H1 (cell line): ENCODE data around the gene GOLPH3L. TPM values are rescaled to one million over a fixed set of nuclear protein-coding genes. Genes with fewer than 3 reads are reported as not detected.

Experiments used
- CTCF ChIA-PET: fragments of 300-600 bp; sonication (Branson Sonifier 250); formaldehyde crosslinking; loops from one replicate; lab custom pipeline; 2021; ENCODE audit not compliant: partially characterized antibody; lab: Charles Lee
- POLR2A ChIA-PET: fragments of 300-600 bp; sonication (Branson Sonifier 250); formaldehyde crosslinking; loops from one replicate; lab custom pipeline; 2021; ENCODE audit warnings: inconsistent platforms; ENCODE audit not compliant: partially characterized antibody; lab: Charles Lee
- DNase-seq, 2 experiments: peaks; one replicate each; pipeline versions ENCODE4 v3.0.0 to v3.0.0-alpha.2; 2010 to 2022; ENCODE audit warnings: low spot score in 2 of 2, low read depth in 1 of 2, mixed read lengths in 1 of 2
- FAIRE-seq: peaks from 2 replicates; lab custom pipeline; 2011; peaks lifted over from hg19 to GRCh38; lab: Jason Lieb, UNC
- H2AFZ ChIP-seq: 2 replicates; pipeline ENCODE4 v1.8.1; 2012; ENCODE audit warnings: low read length, inconsistent platforms
- H2AK5ac ChIP-seq: 2 replicates; pipeline ENCODE4 v1.6.1; 2013; ENCODE audit warnings: low read depth, low read length
- H2BK120ac ChIP-seq: replicated peaks from 2 replicates; pipeline ENCODE3; 2013; ENCODE audit warnings: low read depth, low read length, inconsistent platforms
- H2BK12ac ChIP-seq: 2 replicates; pipeline ENCODE4 v1.6.1; 2013; ENCODE audit warnings: low read depth, low read length
- H2BK15ac ChIP-seq: 2 replicates; pipeline ENCODE4 v1.6.1; 2013; ENCODE audit warnings: low read length
- H2BK20ac ChIP-seq: 2 replicates; pipeline ENCODE4 v1.6.1; 2013; ENCODE audit warnings: low read length
- H2BK5ac ChIP-seq: 2 replicates; pipeline ENCODE4 v1.6.1; 2013; ENCODE audit warnings: low read depth, low read length
- H3K14ac ChIP-seq: 2 replicates; pipeline ENCODE4 v1.6.1; 2013; ENCODE audit warnings: inconsistent platforms; ENCODE audit not compliant: insufficient read length
- H3K18ac ChIP-seq: 2 replicates; pipeline ENCODE4 v1.6.1; 2013; ENCODE audit warnings: low read length; ENCODE audit errors: extremely low read depth
- H3K23ac ChIP-seq: 2 replicates; pipeline ENCODE4 v1.6.1; 2013; ENCODE audit warnings: inconsistent platforms; ENCODE audit not compliant: insufficient read length
- H3K23me2 ChIP-seq: 2 replicates; pipeline ENCODE4 v1.6.1; 2013; ENCODE audit warnings: low read depth, low read length
- H3K27ac ChIP-seq: 2 replicates; pipeline ENCODE4 v1.6.1; 2011; ENCODE audit warnings: low read depth, low read length, inconsistent platforms
- H3K27me3 ChIP-seq, 4 experiments: replicated peaks in 1 of 4; 1 replicate in 1 of 4; 2 replicates in 3 of 4; pipeline versions ENCODE4 v1.6.1 to v1.8.1; 2011 to 2013; ENCODE audit warnings: low read length in 3 of 4, mild to moderate bottlenecking in 3 of 4, inconsistent platforms in 2 of 4, mixed read lengths in 2 of 4, moderate library complexity in 1 of 4; ENCODE audit not compliant: control insufficient read depth in 3 of 4, insufficient read depth in 3 of 4; ENCODE audit errors: extremely low read depth in 1 of 4
- H3K36me3 ChIP-seq, 4 experiments: 2 replicates each; pipeline versions ENCODE4 v1.6.1 to v1.8.1; 2011 to 2013; ENCODE audit warnings: mild to moderate bottlenecking in 4 of 4, low read length in 3 of 4, moderate library complexity in 2 of 4, control low read depth in 1 of 4, inconsistent platforms in 1 of 4; ENCODE audit not compliant: insufficient read depth in 4 of 4, control insufficient read depth in 2 of 4
- H3K4ac ChIP-seq: replicated peaks from 2 replicates; pipeline ENCODE3; 2013; ENCODE audit warnings: low read length, low read depth, mixed read lengths, inconsistent platforms; ENCODE audit not compliant: insufficient read length
- H3K4me1 ChIP-seq, 4 experiments: replicated peaks in 1 of 4; 1 replicate in 1 of 4; 2 replicates in 3 of 4; pipeline versions ENCODE4 v1.6.1 to v1.8.1; 2011 to 2013; ENCODE audit warnings: low read length in 3 of 4, inconsistent platforms in 2 of 4, mixed read lengths in 1 of 4; ENCODE audit not compliant: insufficient read depth in 4 of 4, control insufficient read depth in 3 of 4
- H3K4me2 ChIP-seq, 2 experiments: 2 replicates each; pipeline versions ENCODE4 v1.6.1 to v1.8.1; 2011 to 2013; ENCODE audit warnings: low read depth in 2 of 2, low read length in 2 of 2, control low read depth in 1 of 2, inconsistent platforms in 1 of 2, mild to moderate bottlenecking in 1 of 2; ENCODE audit not compliant: insufficient read depth in 1 of 2
- H3K4me3 ChIP-seq, 4 experiments: fragments of 200-600, 300-600 bp in 1 of 4; sonication (generic), shearing (Covaris generic), sonication (Bioruptor Twin) in 1 of 4; 2 replicates each; pipeline versions ENCODE4 v1.5.1 to v1.8.1; 2011 to 2016; ENCODE audit warnings: low read length in 4 of 4, low read depth in 3 of 4, control low read depth in 2 of 4, inconsistent platforms in 2 of 4, mild to moderate bottlenecking in 2 of 4, mixed read lengths in 1 of 4, moderate library complexity in 1 of 4; ENCODE audit not compliant: insufficient read depth in 2 of 4; ENCODE audit errors: extremely low read depth in 1 of 4
- H3K56ac ChIP-seq: replicated peaks from 2 replicates; pipeline ENCODE3; 2013; ENCODE audit warnings: low read depth, mild to moderate bottlenecking, mixed read lengths, low read length, inconsistent platforms; ENCODE audit not compliant: insufficient read length
- H3K79me1 ChIP-seq: 2 replicates; pipeline ENCODE4 v1.6.1; 2013; ENCODE audit warnings: low read depth, low read length, control low read depth
- H3K79me2 ChIP-seq, 2 experiments: 2 replicates each; pipeline versions ENCODE4 v1.6.1 to v1.8.1; 2012 to 2013; ENCODE audit warnings: low read length in 2 of 2, mild to moderate bottlenecking in 2 of 2, inconsistent platforms in 1 of 2; ENCODE audit not compliant: insufficient read depth in 2 of 2, control insufficient read depth in 1 of 2
- H3K9ac ChIP-seq, 4 experiments: replicated peaks in 1 of 4; 1 replicate in 1 of 4; 2 replicates in 3 of 4; pipeline versions ENCODE4 v1.6.1 to v1.8.1; 2011 to 2013; ENCODE audit warnings: low read depth in 3 of 4, low read length in 3 of 4, control low read depth in 2 of 4, mild to moderate bottlenecking in 2 of 4, moderate library complexity in 2 of 4, inconsistent platforms in 1 of 4; ENCODE audit errors: extremely low read depth in 1 of 4
- H3K9me3 ChIP-seq, 2 experiments: 2 replicates each; pipeline versions ENCODE4 v1.6.1 to v1.8.1; 2012 to 2013; ENCODE audit warnings: mild to moderate bottlenecking in 2 of 2, moderate library complexity in 2 of 2, control low read depth in 1 of 2, inconsistent platforms in 1 of 2, low read depth in 1 of 2, low read length in 1 of 2, mixed read lengths in 1 of 2; ENCODE audit not compliant: insufficient read depth in 2 of 2
- H4K20me1 ChIP-seq, 2 experiments: replicated peaks in 1 of 2; 2 replicates each; pipeline versions ENCODE3 to v1.8.1; 2011 to 2013; ENCODE audit warnings: inconsistent platforms in 2 of 2, low read length in 2 of 2, mild to moderate bottlenecking in 1 of 2; ENCODE audit not compliant: insufficient read depth in 2 of 2, control insufficient read depth in 1 of 2
- H4K5ac ChIP-seq: 2 replicates; pipeline ENCODE4 v1.6.1; 2013; ENCODE audit warnings: low read length, low read depth, mixed read lengths, inconsistent platforms; ENCODE audit not compliant: insufficient read length
- H4K8ac ChIP-seq: 2 replicates; pipeline ENCODE4 v1.8.0; 2013; ENCODE audit warnings: mild to moderate bottlenecking, moderate library complexity, low read length, inconsistent platforms; ENCODE audit not compliant: insufficient read depth; ENCODE audit errors: extremely low read depth
- H4K91ac ChIP-seq: replicated peaks from 2 replicates; pipeline ENCODE3; 2013; ENCODE audit warnings: low read length, mixed read lengths, inconsistent platforms; ENCODE audit not compliant: insufficient read length
- BRCA1 ChIP-seq: IDR thresholded peaks from 2 replicates; pipeline ENCODE4 v1.6.1; 2012; ENCODE audit warnings: low read depth, low read length, improper control_type of control experiment
- CTBP2 ChIP-seq: IDR thresholded peaks from 2 replicates; pipeline ENCODE4 v1.7.0; 2011; ENCODE audit warnings: borderline replicate concordance, mild to moderate bottlenecking, moderate library complexity, mixed read lengths, low read length; ENCODE audit not compliant: insufficient read depth, insufficient read length
- NRF1 ChIP-seq: IDR thresholded peaks from 2 replicates; pipeline ENCODE4 v1.6.1; 2011; ENCODE audit warnings: mild to moderate bottlenecking, low read depth, low read length, improper control_type of control experiment
- POLR2A ChIP-seq, 2 experiments: IDR thresholded peaks; 1 replicate in 1 of 2; 2 replicates in 1 of 2; pipeline ENCODE4 v1.6.1; 2011; ENCODE audit warnings: low read depth in 2 of 2, low read length in 2 of 2, mild to moderate bottlenecking in 2 of 2; ENCODE audit errors: control extremely low read depth in 1 of 2
- POLR2AphosphoS5 ChIP-seq: IDR thresholded peaks from 2 replicates; pipeline ENCODE4 v1.6.1; 2011; ENCODE audit warnings: low read depth, low read length
- SAP30 ChIP-seq: fragments of 300-600 bp; sonication (generic); IDR thresholded peaks from 2 replicates; pipeline ENCODE4 v1.7.1; 2012; ENCODE audit warnings: low read length, moderate library complexity, mild to moderate bottlenecking, inconsistent platforms; ENCODE audit not compliant: insufficient read depth, insufficient replicate concordance
- TAF7 ChIP-seq: optimal IDR thresholded peaks from 2 replicates; pipeline ENCODE3; 2011; ENCODE audit warnings: low read depth, mild to moderate bottlenecking, inconsistent platforms, low read length, moderate library complexity, borderline replicate concordance
- TEAD4 ChIP-seq: IDR thresholded peaks from 2 replicates; pipeline ENCODE4 v1.6.1; 2012; ENCODE audit warnings: low read depth, low read length, inconsistent platforms, mixed read lengths
- WGBS, 2 experiments: shearing (Covaris generic) in 1 of 2; methylation state at CpG; one replicate each; pipeline versions ENCODE4 v1.1.6 to v1.1.7; 2013 to 2015; ENCODE audit warnings: low lambda C conversion rate in 2 of 2, mixed read lengths in 2 of 2, inconsistent platforms in 1 of 2, low coverage in 1 of 2, missing lambda C conversion rate in 1 of 2; ENCODE audit not compliant: insufficient replicate concordance in 2 of 2, insufficient coverage in 1 of 2, insufficient read length in 1 of 2; ENCODE audit errors: extremely low coverage in 1 of 2, missing lambda C conversion rate in 1 of 2; 5-methylcytosine and 5-hydroxymethylcytosine counted together
- polyA plus RNA-seq, 7 experiments: library from polyadenylated mRNA; depleted of rRNA in 3 of 7; stranded (reverse) in 5 of 7; unstranded in 2 of 7; fragments of >200 nt in 5 of 7; fragments of 200-250 nt in 2 of 7; gene quantifications; 1 replicate in 5 of 7; 2 replicates in 1 of 7; 4 replicates in 1 of 7; pipeline versions ENCODE4 v1.2.1 to v1.2.3, GENCODE V29; 2011 to 2013; ENCODE audit warnings: missing spikeins in 2 of 7, mixed read lengths in 2 of 7
- total RNA-seq: library from RNA; stranded (reverse); fragmentation: NEBNext Ultra II Directional; extraction: Animal tissue kit (Norgen Biotek cat#: 25700); gene quantifications from 2 replicates; pipeline ENCODE4 v1.2.1, GENCODE V29; 2021

Gene GOLPH3L
- total and polyA plus RNA-seq, 2 of the 8 experiments (the other 6 are each of a cell fraction or from before 2014, with no cell fraction given): 13.3 to 40.8 TPM

GRCh38 chr1:150650193-150650592, 46.8 kb downstream of the GOLPH3L start:
- no peak overlapping the region for H3K4me3 ChIP-seq
- H4K5ac ChIP-seq: no peak overlapping the region
- no peak overlapping the region for H2BK120ac ChIP-seq
- no peak overlapping the region for H2AK5ac ChIP-seq
- H3K14ac ChIP-seq: no peak overlapping the region
- TF ChIP-seq TEAD4 (no peak), POLR2A (IDR thresholded peaks at IDR 0.05; ENCODE audit: control extremely low read depth in 1 of 2, low read depth in 2 of 2, low read length in 2 of 2) (peak in 1 of 2 experiments; percentile 38; a peak in 1 of 3 replicates), TAF7 (no peak), NRF1 (no peak), BRCA1 (no peak), SAP30 (no peak), POLR2AphosphoS5 (peak; percentile 40; the same call in 1 of the 2 replicates), CTBP2 (no peak)
- no peaks in the 10 kb centered on the region for H3K79me2 ChIP-seq
- H3K27ac ChIP-seq: no peak overlapping the region
- peaks cover 5 to 27% (median 17%) of the 10 kb centered on the region in 4 experiments; a peak in 5 of 8 replicates for H3K36me3 ChIP-seq
- H3K4me2 ChIP-seq: no peak overlapping the region
- H4K91ac ChIP-seq: no peak overlapping the region
- H3K9me3 ChIP-seq: no peaks in the 10 kb centered on the region
- POLR2A ChIA-PET: interaction anchor here (0.6 to 15.8 kb wide), 6 partner anchors 8 to 1265 kb away, joined by 3 to 163 read pairs (median 4); partner anchors contain the start of genes ENSA and MCL1
- no peaks in the 10 kb centered on the region for H3K27me3 ChIP-seq
- H2BK12ac ChIP-seq: no peak overlapping the region
- H3K4me1 ChIP-seq: peaks cover 0 to 4% (median 2%) of the 10 kb centered on the region in 4 experiments; a peak in 3 of 7 replicates
- H3K79me1 ChIP-seq: peaks cover 3% of the 10 kb centered on the region; the same call in 1 of the 2 replicates
- no peak overlapping the region for H3K18ac ChIP-seq
- H3K23me2 ChIP-seq: no peaks in the 10 kb centered on the region
- H2BK20ac ChIP-seq: no peak overlapping the region
- DNase-seq: no peak
- H3K4ac ChIP-seq: no peak overlapping the region
- WGBS, 2 experiments: 67% methylated on average over 1 of the region's 1 CpG; no CpG with 5 or more reads in 1 of the 2 experiments
- CTCF ChIA-PET: interaction anchor here (0.6 to 1.2 kb wide), 2 partner anchors 11 to 272 kb away, joined by 3 to 5 read pairs; no protein-coding TSS in a partner anchor
- no peak overlapping the region for H2BK15ac ChIP-seq
- no peak overlapping the region for H2BK5ac ChIP-seq
- no peak for FAIRE-seq
- no peak overlapping the region for H3K23ac ChIP-seq
- no peak overlapping the region for H4K8ac ChIP-seq
- H4K20me1 ChIP-seq: no peaks in the 10 kb centered on the region
- no peak overlapping the region for H3K9ac ChIP-seq
- no peak overlapping the region for H2AFZ ChIP-seq
- H3K56ac ChIP-seq: no peak overlapping the region
